Measurements from ENCODE around the gene PNKP. TPM values are rescaled to one million over a fixed set of nuclear protein-coding genes. Genes with fewer than 3 reads are reported as not detected.

The PNKP gene
- total RNA-seq, 1 donor from 2014 or later: 25.2 TPM

GRCh38 chr19:49890349-49891311 lies 23.3 kb upstream of the PNKP start:
- DNase-seq: no peak

DNA sequence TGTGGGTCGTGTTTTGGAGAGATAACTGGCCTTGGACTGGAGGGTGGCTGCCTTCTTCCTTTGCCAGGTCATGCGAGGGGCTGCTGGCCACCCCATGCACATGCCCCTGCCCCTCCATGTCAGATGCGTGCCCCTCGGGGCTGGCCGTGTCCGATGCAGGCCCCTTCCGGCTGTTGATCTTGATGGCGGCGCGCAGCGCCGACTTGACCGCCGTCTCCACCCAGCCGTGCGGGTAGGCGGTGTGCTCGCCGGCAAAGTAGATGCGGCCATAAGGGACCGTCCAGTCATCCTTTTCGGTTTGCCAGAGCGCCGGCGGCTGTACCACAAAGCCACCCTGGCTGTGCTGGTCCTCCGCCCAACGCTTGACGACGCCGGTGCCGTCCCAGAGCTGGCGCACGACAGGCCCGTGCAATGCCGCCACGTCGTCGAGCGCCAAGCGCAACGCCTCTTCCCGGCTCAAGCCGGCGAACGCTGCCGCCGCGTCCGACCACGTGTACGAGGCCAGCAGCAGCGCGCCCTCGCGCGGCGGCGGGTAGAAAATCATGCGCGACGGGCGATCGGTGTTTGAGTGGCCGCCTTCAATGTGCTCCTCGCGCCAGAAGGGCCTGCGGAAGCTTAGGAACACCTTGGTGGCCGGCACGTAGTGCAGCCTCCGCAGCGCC lies 22.4 kb upstream of the PNKP start:
- peak; percentile 22 for DNase-seq

GRCh38 chr19:49889038-49889686 lies 21.8 kb upstream of the PNKP start:
- DNase-seq: no peak

GRCh38 chr19:49888510-49888824 lies 21.1 kb upstream of the PNKP start:
- no peak for DNase-seq

GRCh38 chr19:49887665-49888509 lies 20.5 kb upstream of the PNKP start:
- DNase-seq: no peak

- DNase-seq: no peak
These were observed 19.8 kb upstream of the PNKP start for GRCh38 chr19:49887037-49887664.

GRCh38 chr19:49884760-49885159 lies 17.4 kb upstream of the PNKP start:
- no peak for DNase-seq

- no peak for DNase-seq
These were observed 16.7 kb upstream of the PNKP start for GRCh38 chr19:49884109-49884508.

DNA sequence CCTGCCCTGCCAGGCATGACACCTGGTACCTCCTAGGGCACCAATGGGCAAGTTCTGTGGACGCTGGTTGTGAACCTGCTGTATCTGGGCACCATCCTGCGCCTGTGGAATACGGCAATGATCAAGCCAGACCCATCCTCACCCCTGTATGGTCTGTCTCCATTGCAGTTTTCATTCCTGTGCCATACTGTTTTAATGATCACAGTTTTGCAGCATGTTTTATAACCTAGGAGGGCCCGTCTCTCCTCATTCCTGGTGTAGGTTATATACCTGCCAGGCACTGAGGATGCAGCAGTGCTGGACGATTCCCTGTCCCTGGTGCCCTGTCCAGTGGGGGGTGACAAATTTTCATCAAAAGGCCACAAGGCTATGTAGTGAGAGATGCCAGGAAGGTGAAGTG lies 15.7 kb upstream of the PNKP start:
- DNase-seq: no peak

DNA sequence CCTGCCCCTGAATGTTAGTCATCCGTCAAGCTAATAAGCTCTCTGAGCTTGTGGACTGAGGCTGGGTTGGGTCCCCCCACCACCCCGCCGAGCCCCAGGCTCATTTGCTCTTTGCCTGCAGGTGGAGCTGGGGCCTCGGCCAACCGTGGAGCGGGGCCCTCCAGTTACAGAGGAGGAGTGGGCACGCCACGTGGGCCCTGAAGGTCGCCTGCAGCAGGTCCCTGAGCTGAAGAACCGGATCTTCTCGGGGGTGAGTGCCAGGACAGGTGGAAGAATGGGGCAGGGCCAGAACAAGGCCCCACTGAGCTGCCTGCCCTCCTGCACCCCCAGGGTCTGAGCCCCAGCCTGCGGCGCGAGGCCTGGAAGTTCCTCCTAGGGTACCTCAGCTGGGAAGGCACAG lies 15.3 kb upstream of the PNKP start:
- DNase-seq: no peak

DNA sequence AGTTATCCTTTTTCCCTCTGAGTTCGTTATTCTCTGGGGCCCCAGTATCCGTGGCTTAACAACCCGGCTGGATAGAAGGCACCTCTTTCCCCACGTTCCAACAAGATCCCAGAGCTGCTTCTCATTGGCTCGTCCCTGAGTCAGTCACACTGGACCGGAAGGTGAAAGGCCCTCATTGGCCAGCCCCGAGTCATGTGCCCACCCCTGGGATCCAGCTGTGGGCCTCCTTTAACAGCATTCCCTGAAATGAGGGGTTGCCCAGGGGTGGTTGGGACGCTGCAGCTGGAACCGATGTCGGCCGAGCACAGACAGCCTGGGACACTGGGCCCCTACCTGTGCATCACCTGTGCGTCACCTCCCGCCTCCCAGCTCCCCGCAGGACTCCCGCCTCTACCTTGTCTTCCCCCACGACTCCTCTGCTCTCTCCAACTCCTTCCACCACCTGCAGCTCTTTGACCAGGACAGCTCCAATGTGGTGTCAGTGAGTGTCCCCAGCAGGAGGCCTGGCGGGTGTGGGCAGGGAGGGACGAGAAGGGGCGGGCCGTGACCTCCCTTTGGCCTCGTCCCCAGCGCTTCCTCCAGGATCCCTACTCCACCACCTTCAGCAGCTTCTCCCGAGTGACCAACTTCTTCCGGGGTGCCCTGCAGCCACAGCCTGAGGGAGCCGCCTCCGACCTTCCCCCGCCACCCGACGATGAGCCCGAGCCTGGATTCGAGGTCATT lies 14.5 kb upstream of the PNKP start:
- DNase-seq: no peak

- no peak for DNase-seq
These were observed 13.8 kb upstream of the PNKP start for GRCh38 chr19:49881186-49881585.

GRCh38 chr19:49880162-49880869 lies 12.9 kb upstream of the PNKP start:
- no peak for DNase-seq

DNA sequence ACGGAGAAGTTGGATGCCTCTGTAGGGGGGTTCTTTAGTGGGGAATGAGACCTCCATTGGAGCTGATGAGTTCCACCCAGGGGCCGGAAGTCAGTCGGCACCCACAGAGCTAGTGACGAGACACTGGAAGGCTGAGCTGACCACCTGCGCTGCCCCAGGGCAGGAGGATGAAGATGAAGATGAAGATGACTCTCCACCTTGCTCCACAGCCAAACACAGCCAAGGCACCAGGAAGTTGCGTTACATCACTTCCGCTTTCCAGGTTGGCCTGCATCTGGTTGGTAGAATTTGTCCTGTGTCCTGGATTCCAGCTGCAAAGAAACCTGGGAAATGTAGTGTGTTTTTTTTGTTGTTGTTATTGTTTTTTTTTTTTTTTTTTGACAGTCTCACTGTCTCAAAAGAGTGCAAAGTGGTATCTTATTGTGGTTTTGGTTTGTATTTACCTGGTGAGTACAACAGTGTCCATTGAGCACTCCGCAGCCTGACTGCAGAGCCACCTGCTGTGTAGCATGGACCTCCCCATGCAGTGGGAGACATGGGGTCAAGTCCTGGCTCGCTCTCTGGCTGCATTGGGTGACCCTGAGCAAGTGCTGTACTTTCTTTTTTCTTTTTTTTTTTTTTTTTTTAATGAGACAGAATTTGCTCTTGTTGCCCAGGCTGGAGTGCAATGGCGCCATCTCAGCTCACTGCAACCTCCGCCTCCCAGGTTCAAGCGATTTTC lies 12.0 kb upstream of the PNKP start:
- DNase-seq: peak; percentile 20

- no peak for DNase-seq
These were observed 11.3 kb upstream of the PNKP start for GRCh38 chr19:49878744-49879070.

GRCh38 chr19:49877879-49878743 lies 10.7 kb upstream of the PNKP start:
- DNase-seq: peak; percentile 98

DNA sequence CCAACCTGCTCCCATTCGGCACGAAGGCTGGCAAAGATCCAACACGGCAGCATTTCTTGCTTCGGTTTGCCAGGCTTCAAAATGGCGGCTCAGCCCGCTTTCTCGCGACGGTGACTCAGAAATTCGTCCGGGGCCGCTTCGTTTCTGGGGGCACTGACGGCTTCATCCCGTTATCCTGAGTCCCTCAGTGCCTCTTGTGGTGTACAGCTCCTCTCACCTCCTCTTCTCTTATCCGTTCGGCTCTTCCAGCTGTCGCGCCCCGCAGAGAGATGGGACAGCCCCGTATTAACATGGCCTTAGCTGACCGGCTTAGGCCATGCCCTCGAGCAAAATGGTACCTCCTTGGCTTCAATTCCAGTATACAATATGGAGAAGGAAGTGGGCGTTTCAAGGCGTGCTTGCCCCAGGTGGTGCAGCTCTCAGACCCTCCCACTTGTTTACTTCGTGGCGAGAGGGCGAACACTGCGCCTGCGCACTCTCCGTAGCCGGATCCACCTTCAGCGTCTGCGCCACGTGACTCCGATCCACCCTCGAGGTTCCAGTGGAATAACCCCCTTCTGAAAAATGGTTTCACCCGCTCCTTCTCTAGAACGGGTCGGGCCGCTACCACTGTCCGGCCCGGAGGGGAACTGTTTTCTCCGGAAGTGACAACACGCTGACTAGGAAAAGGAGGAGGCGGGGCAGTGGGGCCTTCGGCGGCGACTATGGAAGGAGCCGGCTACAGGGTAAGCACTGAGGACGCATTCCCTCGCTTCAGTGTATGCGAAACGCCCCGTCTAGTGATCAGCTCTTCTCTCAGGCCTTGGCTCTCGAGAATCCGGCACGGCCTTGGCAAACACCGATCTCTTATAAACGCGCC lies 9.9 kb upstream of the PNKP start, which contains the start of the genes AKT1S1 and TBC1D17:
TSS of gene AKT1S1 (minus strand) at position 336 of the 859 bp plus-strand sequence. CDS start 4,060 bp downstream, outside the sequence.
TSS of gene TBC1D17 (plus strand) at position 683 of the 859 bp plus-strand sequence. CDS start at position 705, 22 bp downstream.
- DNase-seq: peak; percentile 100

All from skin of body (tissue), 2 donors.